GM19397 (cell line): ENCODE data around the gene TTC8.

Source experiments
- ATAC-seq: cut with Tn5 transposase; IDR thresholded peaks from one replicate; pipeline ENCODE4 v1.9.1; 2021; ENCODE audit warnings: mild to moderate bottlenecking, moderate library complexity; ENCODE audit not compliant: unreplicated experiment

Gene TTC8

DNA sequence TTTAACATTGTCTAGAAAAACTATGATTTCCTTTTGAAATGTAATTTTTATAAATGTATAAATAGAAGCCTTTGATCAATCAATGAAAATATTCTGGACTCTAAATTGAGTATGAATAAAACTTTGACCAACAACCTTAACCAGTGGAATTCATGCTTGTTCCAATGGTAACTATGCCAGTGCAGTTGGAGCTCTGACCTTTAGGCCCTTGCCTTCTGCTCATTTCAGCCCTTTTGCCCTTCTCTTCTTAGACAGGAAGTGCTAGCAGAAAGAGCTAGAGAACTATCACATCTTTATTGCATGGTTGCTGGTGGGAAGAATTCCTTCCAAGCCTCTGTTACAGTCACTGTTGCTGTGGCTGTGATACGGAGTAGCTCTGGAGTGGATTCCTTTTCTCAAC is 39.7 kb downstream of the TTC8 start:
- ATAC-seq: no peak

DNA sequence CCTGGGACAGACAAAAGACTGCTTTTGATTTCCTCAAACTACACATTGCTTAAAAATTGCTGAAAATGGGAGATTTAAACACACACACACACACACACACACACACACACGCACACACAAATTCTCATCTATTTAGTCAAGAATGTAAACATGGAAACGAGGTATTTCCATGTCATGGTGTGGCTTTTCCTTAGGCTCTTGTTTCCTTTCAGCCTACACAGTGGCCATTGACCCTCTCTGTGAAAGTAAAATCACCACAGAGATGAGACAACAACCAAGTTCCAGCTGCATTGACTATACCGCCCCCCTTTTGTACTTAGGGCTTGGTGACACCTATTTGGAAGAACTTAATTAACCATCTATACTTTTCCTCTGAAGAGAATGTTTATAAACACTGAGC is 41.9 kb downstream of the TTC8 start:
- ATAC-seq: no peak

DNA sequence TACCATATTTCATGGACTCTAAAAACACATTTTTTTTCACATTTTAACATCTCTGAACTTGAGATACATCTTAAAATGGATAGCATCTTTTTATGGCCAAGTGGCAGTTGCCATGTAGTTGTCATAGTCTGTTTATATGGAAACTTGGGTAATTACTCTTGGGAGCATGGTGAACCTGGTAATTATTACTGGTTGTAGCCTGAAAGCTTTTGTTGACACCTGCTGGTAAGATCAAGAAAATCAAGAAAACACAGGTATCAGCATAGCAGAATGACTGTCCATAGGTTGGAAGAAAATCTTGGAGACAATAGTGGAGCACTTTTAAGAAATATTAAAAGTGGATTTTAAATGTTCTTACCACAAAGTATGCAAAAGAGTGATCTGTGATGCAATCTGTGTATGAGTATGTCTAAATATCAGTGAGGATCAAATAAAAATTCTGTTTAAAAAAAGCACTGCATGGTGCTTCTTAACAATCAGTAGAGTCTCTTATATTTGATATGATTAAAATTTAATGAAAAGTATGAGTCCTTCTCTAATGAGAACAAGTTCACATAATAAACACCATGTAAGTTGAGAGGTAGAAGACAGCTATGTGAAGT is 44.2 kb downstream of the TTC8 start:
- ATAC-seq: no peak

DNA sequence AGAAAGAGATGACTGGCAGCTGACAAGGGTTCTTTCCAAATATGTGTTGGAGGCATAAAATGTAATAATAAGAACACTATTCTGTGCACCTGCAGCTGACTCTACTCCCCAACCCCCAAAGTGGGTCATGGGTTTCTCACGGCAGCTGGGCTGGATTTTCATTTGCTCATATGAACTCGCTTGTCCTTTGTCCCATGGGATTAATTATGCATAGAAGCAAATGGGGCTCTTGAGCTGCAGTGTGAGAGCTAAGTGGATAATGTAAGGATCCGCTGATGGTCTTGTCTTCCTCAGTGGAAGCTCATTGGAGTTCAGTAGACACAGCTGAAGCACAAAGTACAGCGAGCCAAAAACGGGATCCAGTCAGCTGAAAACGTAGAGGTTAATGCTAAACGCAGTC is 46.3 kb downstream of the TTC8 start:
- no peak for ATAC-seq

DNA sequence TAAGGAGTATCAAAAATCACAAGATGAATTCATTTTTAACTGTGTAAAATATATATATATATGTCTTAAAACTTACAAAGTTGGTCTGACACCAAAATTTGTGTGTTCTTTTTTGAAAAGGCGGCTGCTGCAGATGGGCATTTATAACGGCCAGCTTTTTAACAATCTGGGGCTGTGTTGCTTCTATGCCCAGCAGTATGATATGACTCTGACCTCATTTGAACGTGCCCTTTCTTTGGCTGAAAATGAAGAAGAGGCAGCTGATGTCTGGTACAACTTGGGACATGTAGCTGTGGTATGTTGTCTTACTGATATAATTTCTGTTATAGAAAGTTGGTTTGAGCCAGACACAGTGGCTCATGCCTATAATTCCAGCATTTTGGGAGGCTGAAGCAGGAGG is 47.0 kb downstream of the TTC8 start:
- ATAC-seq: no peak

DNA sequence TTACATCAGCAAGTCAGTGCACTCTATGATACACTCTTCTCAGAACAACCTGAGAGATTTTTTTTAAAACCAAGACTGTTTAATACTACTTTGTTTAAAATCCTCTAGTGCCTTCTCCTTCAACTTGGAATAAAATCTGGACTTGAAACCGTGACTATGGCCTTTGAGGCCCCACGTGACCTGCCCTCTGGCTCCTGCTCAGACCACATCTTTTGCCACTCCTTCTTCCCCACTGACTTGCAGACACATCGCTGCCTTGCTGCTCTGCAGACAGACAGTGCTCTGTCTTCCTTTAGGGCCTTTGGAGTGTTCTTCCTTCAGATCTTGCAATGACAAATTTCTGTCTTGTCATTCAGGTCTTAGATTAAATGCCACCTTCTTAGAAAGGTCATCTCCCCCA is 48.5 kb downstream of the TTC8 start:
- ATAC-seq: no peak

DNA sequence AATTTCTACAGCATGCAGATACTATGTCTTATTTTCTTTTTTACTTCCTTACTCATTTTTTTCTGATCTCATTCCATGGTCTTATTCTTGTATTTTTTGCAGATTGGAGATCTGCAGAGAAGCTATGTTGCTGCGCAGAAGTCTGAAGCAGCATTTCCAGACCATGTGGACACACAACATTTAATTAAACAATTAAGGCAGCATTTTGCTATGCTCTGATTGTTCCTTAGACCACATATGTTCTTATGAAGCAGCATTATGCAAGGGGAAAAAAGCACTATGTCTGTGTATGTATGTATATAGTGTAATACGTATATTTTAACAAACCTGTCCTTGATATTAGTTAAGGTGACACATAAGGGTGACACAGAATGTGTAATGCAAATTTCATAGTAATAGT is 52.7 kb downstream of the TTC8 start:
- no peak for ATAC-seq

DNA sequence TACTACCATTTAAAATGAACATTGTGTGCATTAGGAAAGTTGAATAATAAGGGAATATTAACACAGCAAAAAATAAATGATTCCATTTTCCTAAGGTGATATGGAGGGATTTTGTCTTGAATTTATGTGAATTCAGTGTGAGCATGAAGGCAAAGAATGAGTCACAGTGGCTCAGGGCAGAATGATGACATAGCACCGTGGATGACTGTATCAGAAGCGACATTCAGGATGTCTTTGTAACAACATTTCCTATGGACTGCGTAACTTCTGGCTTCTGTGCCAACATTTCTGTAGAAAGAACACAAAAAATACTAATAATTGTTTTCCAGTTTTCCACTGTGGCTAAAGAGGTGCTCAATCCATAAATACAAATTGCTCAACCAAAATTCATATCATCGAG is 54.6 kb downstream of the TTC8 start:
- no peak for ATAC-seq

DNA sequence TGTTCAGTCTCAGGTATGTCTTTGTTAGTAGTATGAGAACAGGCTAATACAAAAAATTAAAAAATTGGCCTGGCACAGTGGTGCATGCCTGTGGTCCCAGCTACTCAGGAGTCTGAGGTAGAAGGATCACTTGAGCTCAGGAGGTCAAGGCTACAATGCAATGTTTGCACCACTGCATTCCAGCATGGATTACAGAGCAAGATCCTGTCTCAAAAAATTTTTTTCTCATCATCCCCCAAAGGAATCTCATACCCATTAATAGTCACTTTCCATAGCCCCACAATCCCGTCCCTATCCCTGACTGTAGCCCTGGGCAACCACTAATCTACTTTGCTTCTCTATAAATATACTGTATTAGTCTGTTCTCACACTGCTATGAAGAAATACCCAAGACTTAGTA is 57.8 kb downstream of the TTC8 start:
- ATAC-seq: no peak

DNA sequence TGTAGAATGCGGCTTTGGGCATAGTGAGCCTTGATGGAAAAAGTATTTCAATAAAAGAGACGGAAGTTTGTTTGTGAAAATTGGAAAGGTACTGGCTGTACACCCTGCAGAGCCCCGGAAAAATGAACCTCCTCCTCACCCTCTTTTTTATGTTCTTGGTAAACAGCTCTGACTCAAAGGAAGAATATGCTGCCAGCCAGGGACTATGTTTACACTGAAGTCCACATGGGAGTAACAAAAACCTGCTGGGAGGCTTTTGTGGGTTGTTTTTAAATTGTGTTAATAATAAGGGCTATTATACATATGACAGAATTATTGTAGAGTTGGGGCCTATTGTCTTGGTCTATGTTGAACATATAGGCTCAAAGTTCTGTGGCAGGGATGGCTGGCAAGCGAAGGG is 70.7 kb downstream of the TTC8 start:
- no peak for ATAC-seq

DNA sequence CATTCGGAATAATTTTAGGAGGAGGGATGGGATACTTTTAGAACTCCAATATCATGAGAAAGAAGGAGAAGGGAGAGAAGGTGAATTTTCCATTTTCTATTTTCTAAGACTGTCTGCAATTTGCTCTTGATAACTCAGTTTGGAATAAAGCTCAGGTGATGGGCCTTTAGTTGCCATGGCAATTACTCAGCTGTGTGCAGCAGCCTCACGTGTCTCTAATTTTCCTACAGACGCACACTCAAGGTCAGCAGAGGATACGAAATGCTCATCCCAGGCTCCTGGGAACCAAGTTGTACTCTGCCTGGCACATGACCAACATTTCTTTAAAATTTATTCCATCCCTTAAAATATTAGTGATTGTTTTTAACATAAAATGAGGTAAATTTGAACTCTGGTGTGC is 76.7 kb downstream of the TTC8 start:
- ATAC-seq: no peak

DNA sequence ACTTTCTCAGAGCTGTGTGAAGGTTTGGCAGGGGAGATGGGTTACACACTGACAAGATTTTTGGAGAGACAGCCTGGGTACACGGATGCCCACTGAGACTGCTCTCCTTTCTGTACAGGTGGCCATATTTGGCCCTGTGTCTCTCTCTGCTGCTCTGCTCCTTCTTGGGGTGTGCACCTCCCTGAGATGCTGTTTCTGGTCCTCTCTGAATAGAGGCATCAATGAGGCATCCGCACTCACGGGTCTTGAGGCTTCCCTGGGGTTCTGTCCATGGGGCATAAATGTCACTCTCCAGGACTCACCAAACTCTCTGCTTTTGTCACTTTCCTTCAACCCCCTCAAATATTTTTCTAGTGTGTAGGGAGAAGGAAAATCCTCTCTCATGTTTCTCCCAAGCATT is 77.5 kb downstream of the TTC8 start:
- ATAC-seq: no peak

DNA sequence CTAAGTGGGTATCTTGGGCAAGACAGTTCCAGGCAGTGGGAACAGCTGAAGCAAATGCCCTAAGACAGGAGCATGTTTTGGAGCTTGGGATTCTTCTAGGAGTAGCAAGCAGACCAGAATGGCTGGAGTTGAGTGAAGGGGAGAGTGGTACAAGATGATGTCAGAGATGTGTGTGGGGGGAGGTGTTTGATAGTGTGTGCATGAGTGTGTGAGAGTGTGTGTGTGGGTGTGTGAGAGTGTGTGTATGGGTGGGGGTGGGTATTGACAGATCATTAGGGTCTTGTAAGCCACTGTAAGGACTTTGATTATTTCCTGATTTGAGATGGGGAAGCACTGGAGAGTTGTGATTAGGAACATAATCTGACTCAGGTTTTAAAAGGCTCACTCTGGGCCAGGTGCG is 78.4 kb downstream of the TTC8 start:
- no peak for ATAC-seq

DNA sequence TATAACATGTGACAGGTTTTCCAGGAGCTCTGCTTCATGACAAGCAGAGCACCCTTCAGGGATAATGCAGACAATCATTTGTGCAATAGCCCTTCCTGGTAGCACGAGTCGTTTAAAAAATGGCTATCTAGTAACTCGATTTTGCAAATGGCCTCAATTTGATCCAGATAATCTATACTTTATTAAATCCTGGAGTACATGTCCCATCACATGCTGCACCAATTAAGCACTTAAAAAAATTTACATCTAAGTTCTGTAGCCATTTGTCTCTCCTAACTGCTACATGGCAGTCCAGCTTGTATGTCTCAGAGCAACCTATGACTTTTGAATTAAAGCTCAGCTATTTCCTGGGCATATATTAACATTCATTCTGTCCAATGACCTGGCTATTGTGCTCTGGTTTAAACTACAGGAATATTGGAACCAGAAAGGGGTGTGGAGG is 79.8 kb downstream of the TTC8 start:
- ATAC-seq: no peak

DNA sequence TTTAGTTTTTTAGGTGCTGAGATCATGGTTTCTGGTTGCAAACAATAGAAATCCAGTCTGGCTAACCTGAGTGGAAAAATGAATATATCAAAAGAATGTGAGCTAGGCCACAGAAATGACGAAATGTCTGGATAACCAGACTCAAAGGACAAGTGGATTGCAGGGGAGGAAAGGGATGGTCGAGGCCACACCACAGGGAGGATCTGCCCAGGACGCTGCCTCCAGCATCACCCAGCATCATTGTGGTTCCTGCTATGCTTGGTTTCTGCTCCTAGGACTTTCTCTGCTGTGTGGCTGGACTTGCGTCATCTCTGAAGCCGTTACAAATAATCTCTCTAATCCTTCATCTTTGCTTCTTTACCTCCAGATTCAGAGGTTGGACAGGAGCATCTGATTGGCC is 80.4 kb downstream of the TTC8 start:
- no peak for ATAC-seq

DNA sequence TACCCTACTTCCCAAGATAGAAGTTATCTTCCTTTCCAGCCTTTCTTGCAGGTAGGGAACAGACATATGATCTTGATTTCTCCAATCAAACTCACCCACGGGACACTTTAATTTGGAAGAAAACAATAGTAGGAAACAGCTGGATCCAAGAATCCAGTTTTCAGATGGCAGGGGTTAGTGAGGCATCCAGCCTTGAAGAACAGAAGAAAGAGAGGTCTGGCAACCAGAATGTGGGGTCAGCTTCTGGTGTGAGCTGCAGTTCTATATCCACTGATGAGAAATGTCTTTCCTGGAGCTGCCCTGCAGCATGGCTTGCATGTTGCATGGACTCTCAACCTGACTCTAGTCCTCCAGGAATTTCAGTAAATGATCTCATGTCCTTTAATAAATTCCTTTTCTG is 83.8 kb downstream of the TTC8 start:
- ATAC-seq: no peak

DNA sequence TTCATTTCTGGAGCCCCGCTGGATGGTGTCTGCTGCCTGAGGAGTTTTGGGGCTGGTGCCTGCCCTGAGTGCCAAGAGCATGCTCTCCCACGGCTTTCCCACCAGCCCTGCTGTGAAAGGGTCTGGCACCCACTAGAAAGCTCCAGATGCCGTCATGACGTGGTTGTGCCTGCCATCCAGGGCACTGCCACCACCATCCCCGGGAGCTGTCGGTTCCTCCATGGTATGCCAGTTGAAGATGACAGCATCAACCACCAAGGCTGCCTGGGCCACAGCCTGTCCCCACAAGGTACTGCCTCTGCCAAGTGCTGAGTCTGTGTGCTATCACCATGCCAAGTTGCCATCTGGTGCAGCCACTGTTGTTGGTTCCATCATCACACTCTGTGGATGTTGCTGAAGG is 85.9 kb downstream of the TTC8 start:
- no peak for ATAC-seq

DNA sequence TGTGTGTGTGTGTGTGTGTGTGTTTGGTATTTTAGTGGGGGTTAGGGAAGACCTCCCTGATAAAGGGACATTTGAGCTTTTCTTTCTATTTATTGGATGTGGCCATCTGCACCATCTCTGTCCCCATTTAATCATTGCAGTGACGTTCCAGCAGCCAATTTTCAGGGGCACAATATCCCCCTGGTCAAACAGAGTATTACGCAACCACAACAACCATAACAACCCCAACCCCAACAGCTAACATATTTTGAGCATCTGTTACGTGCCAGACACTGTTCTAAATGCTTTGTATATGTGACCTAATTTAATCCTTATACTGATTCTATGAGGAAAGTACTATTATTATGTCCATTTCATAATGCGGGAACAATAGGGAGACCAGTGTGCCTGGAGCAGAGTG is 87.4 kb downstream of the TTC8 start:
- no peak for ATAC-seq

DNA sequence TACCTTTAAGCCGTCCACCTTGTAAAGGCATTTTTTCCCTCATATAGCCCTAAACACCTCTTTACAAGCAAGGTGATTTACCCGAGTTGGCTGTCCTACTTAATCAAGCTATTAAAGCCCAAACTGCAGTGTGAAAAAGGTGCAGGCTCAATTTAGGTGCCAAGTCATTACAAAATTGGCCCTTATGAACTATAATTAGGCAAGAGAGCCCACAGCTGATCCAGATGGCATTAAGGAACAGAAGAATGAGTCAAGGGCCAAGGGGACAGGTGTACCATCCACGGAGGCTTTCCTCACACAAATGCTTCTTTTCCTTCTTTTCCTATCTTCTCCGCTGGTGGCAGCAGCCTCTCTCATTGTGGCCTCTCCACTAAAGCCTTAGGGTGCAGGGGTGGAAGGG is 90.5 kb downstream of the TTC8 start:
- no peak for ATAC-seq

DNA sequence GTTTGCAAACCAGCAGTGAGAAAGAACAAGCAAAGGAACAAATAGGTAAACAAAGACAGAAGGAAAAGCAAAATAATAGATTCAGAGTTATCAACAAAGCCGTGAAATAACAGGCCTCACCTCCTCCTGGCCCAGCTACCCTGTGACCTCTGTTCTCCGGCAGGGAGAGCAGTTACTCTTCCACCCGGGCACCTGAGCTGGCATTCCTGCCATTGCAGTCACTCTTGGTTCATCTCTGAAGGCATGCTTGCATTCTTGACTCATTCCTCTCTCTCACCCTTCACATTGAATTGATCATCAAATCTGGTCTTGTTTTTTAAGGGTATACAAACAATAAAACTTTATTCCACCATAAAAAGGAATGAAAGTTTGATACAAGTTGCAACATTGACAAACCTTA is 95.1 kb downstream of the TTC8 start:
- no peak for ATAC-seq
